Astrocyte (in vitro differentiated cells and primary cell): ENCODE results near the gene SNPH. TPM values are rescaled to one million over a fixed set of nuclear protein-coding genes. Genes with fewer than 3 reads are reported as not detected.

ENCODE experiments used
- DNase-seq: peaks from one replicate; pipeline ENCODE4 v3.0.0-alpha.2; 2010; ENCODE audit warnings: low read depth
- FAIRE-seq: peaks from 2 replicates; lab custom pipeline; 2011; peaks lifted over from hg19 to GRCh38; lab: Jason Lieb, UNC
- H2AFZ ChIP-seq: 2 replicates; pipeline ENCODE4 v1.6.0; 2012; ENCODE audit warnings: low read depth, low read length, inconsistent platforms
- H3K27ac ChIP-seq: 2 replicates; pipeline ENCODE4 v1.5.1; 2011; ENCODE audit warnings: low read depth, low read length, inconsistent platforms
- H3K27me3 ChIP-seq: 2 replicates; pipeline ENCODE4 v1.6.0; 2011; ENCODE audit warnings: low read length, inconsistent platforms; ENCODE audit not compliant: insufficient read depth
- H3K36me3 ChIP-seq: 2 replicates; pipeline ENCODE4 v1.5.1; 2011; ENCODE audit warnings: low read length, inconsistent platforms; ENCODE audit not compliant: insufficient read depth
- H3K4me1 ChIP-seq: 2 replicates; pipeline ENCODE4 v1.5.1; 2011; ENCODE audit warnings: low read length, inconsistent platforms; ENCODE audit not compliant: insufficient read depth
- H3K4me2 ChIP-seq: 2 replicates; pipeline ENCODE4 v1.6.0; 2012; ENCODE audit warnings: low read length, inconsistent platforms
- H3K4me3 ChIP-seq: 2 replicates; pipeline ENCODE4 v1.5.1; 2011; ENCODE audit warnings: low read depth, mild to moderate bottlenecking, low read length, inconsistent platforms; ENCODE audit not compliant: insufficient read depth
- H3K79me2 ChIP-seq: 2 replicates; pipeline ENCODE4 v1.6.0; 2012; ENCODE audit warnings: mild to moderate bottlenecking, low read length, inconsistent platforms; ENCODE audit not compliant: insufficient read depth
- H3K9ac ChIP-seq: 2 replicates; pipeline ENCODE4 v1.6.0; 2012; ENCODE audit warnings: mild to moderate bottlenecking, low read length, inconsistent platforms
- H3K9me3 ChIP-seq: 2 replicates; pipeline ENCODE4 v1.5.1; 2012; ENCODE audit warnings: low read depth, mild to moderate bottlenecking, low read length, inconsistent platforms; ENCODE audit not compliant: insufficient read depth
- H4K20me1 ChIP-seq: 2 replicates; pipeline ENCODE4 v1.6.0; 2012; ENCODE audit warnings: low read length, inconsistent platforms; ENCODE audit not compliant: insufficient read depth
- H3K27ac Mint-ChIP-seq: one replicate; pipeline ENCODE4 v1.8.0; 2021; ENCODE audit warnings: mild to moderate bottlenecking, mixed read lengths; ENCODE audit not compliant: unreplicated experiment
- H3K27me3 Mint-ChIP-seq: one replicate; pipeline ENCODE4 v1.8.0; 2021; ENCODE audit warnings: low read depth, mixed read lengths; ENCODE audit not compliant: unreplicated experiment
- H3K36me3 Mint-ChIP-seq: one replicate; pipeline ENCODE4 v1.8.0; 2021; ENCODE audit warnings: low read depth, mixed read lengths; ENCODE audit not compliant: unreplicated experiment
- H3K4me1 Mint-ChIP-seq: one replicate; pipeline ENCODE4 v1.8.0; 2021; ENCODE audit warnings: low read depth, mixed read lengths; ENCODE audit not compliant: unreplicated experiment
- H3K4me3 Mint-ChIP-seq: one replicate; pipeline ENCODE4 v1.8.0; 2021; ENCODE audit warnings: mild to moderate bottlenecking, moderate library complexity, mixed read lengths; ENCODE audit not compliant: unreplicated experiment
- H3K9me3 Mint-ChIP-seq: one replicate; pipeline ENCODE4 v1.8.0; 2021; ENCODE audit warnings: mild to moderate bottlenecking, mixed read lengths; ENCODE audit not compliant: unreplicated experiment
- CTCF ChIP-seq: IDR thresholded peaks from 2 replicates; pipeline ENCODE4 v1.5.1; 2011; ENCODE audit warnings: low read depth, mild to moderate bottlenecking, inconsistent platforms, low read length, moderate library complexity; ENCODE audit not compliant: insufficient read depth
- EZH2 ChIP-seq: IDR thresholded peaks from 2 replicates; pipeline ENCODE4 v1.6.1; 2012; ENCODE audit warnings: mild to moderate bottlenecking, low read length, inconsistent platforms; ENCODE audit not compliant: insufficient read depth
- total RNA-seq: library from RNA; stranded (reverse); gene quantifications from 2 replicates; pipeline ENCODE4 v1.2.1, GENCODE V29; 2021

SNPH gene
- total RNA-seq, 1 donor from 2014 or later: 7.9 TPM

GRCh38 chr20:1283522-1284510 lies 17.7 kb downstream of the SNPH start:
- no peaks in the 10 kb centered on the region for H3K9me3 Mint-ChIP-seq
- Histone ChIP-seq H3K36me3 (no peaks in the 10 kb centered on the region), H3K27ac (no peak overlapping the region), H3K9me3 (no peaks in the 10 kb centered on the region), H3K4me2 (no peak overlapping the region), H3K27me3 (no peaks in the 10 kb centered on the region), H3K4me3 (no peak overlapping the region), H3K4me1 (no peaks in the 10 kb centered on the region), H2AFZ (no peak overlapping the region), H4K20me1 (peaks cover 10% of the 10 kb centered on the region), H3K79me2 (no peaks in the 10 kb centered on the region), H3K9ac (no peak overlapping the region)
- H3K27me3 Mint-ChIP-seq: peaks cover 4% of the 10 kb centered on the region
- peaks cover 1% of the 10 kb centered on the region for H3K36me3 Mint-ChIP-seq
- FAIRE-seq (no peak), DNase-seq (no peak)
- no peak overlapping the region for H3K4me3 Mint-ChIP-seq
- H3K4me1 Mint-ChIP-seq: peaks cover 5% of the 10 kb centered on the region
- TF ChIP-seq EZH2: no peak
- TF ChIP-seq CTCF: no peak
- no peak overlapping the region for H3K27ac Mint-ChIP-seq

GRCh38 chr20:1286267-1287024 lies 20.4 kb downstream of the SNPH start:
- Histone ChIP-seq H4K20me1 (no peaks in the 10 kb centered on the region), H3K36me3 (no peaks in the 10 kb centered on the region), H3K27me3 (no peaks in the 10 kb centered on the region), H3K9me3 (no peaks in the 10 kb centered on the region), H3K9ac (no peak overlapping the region), H2AFZ (no peak overlapping the region), H3K27ac (no peak overlapping the region), H3K4me1 (no peaks in the 10 kb centered on the region), H3K4me3 (no peak overlapping the region), H3K79me2 (no peaks in the 10 kb centered on the region), H3K4me2 (no peak overlapping the region)
- FAIRE-seq (no peak), DNase-seq (no peak)
- H3K4me3 Mint-ChIP-seq: no peak overlapping the region
- H3K9me3 Mint-ChIP-seq: no peaks in the 10 kb centered on the region
- H3K4me1 Mint-ChIP-seq: peaks cover 5% of the 10 kb centered on the region
- H3K27ac Mint-ChIP-seq: no peak overlapping the region
- peaks cover 1% of the 10 kb centered on the region for H3K27me3 Mint-ChIP-seq
- TF ChIP-seq EZH2 (no peak), CTCF (no peak)
- peaks cover 3% of the 10 kb centered on the region for H3K36me3 Mint-ChIP-seq
